Muscle of back (tissue), 11 donors: ENCODE results near the gene CYBA. TPM values are rescaled to one million over a fixed set of nuclear protein-coding genes. Genes with fewer than 3 reads are reported as not detected.
A peak's percentile ranks its signal among the peaks of the same experiment; 100 is the strongest.

Experiments
- DNase-seq, 3 donors: peaks; one replicate each; pipeline versions ENCODE4 v3.0.0 to v3.0.0-alpha.2; 2013
- polyA plus RNA-seq, 10 donors: library from polyadenylated mRNA; unstranded; fragments of 120-200 nt; gene quantifications; one replicate each; pipeline ENCODE4 v1.2.1, GENCODE V29; 2013; ENCODE audit not compliant: insufficient read length in 10 of 10

Gene CYBA
- polyA plus RNA-seq, 10 donors: 19.4 to 59.7 (median 34.6) TPM

DNA sequence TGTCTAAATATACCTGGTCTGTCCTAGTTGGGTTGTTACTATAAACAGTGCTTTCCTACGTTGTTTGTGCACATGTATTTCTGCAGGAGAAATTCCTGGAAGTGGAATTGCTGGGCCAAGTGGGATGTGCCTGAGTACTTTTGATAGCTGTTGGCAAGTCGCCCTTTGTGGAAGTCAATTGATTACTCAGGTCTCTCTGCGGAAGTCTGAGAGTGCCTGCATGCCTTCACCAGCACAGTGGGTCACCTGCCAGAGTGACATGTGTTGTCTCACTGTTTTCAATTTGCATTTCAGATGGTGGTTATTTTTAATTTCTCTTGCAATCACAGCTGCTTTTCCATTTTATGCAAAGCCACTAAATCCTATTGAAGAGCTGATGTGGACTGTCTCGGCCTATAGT, 14.3 kb upstream of the CYBA start:
- DNase-seq: no peak

DNA sequence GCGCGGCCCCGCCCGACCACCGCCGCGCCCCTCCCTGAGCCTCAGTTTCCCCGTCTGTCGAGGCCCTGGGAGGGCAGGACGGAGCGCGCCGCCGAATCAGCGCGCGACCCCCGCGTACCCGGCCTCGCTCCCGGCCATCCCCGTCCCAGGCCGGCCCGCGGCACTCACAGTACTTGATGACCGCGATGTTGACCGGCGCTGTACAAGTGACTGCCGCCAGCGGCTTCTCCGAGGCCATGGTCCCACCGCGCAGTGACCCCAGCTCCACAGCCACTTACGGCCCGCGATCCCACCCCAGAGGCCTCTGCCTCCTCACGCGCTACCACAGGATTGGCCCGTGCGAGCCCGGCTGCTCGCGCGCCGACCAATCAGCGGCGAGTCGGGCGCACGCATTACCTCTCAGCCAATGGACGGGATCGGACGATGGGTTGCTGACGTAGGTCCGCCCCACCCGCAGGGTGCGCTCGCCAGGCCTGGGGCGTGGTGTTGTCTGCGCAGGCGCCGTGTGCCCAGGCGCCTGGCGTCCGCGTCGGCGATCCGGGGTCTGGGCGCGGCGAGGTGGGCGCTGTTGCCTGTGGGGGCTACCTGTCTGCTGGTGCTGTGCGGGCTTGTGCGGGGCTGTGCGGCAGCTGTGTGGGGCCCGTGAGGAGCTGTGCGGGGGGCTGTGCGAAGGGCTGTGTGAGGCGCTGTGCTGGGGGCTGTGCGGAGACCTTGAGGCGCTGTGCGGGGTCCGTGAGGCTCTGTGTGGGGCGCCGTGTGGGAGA, 12.2 kb upstream of the CYBA start, which contains the start of gene MVD:
MVD (minus strand) TSS at position 249 of the 764 bp plus-strand sequence; CDS start at position 238, 11 bp downstream.
- peak; percentile 98 to 99 (median 99) for DNase-seq

DNA sequence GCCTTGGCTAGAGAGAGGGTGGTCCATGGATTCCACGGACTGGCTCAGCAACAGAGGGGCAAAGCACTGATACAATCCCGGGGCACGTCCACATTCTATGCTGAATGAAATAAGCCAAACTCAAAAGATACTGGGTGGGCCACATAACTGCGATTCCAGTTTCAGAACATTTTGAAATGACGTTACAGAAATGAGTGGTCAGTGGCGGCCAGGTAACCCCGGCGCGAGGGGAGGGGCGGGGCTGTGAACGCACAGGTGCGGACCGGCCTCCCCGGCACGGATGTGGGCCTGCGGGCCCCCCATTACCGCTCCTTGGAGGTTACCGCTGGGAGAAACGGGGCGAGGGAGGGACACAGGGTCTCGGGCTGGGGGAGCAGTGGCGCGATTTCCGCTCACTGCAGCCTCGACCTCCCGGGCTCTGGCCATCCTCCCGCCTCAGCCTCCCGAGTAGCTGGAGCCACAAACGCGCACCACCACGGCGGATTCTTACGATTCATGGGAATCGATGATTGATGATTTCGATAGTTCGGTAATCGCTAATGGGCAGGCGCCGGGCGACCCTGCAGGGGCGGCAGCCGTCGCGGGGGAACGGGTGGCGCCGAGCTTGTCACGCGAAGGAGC, 11.5 kb upstream of the CYBA start:
- DNase-seq: no peak

DNA sequence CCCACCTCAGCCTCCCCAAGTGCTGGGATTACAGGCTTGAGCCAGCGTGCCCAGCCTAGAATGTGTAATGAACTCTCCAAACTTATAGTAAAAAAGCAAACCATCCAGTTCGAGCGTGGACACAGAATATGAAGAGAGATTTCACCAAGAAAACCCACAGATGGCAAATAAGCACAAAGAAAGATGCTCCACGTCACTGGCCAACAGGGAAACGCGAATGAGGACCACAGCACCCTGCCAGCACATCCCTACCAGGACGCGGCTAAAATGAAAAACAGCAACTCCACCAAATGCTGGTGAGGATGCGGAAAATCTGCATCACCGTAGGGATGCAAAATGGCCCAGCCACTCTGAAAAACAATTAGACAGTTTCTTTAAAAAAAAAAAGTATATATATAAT, 10.6 kb upstream of the CYBA start:
- DNase-seq: no peak

DNA sequence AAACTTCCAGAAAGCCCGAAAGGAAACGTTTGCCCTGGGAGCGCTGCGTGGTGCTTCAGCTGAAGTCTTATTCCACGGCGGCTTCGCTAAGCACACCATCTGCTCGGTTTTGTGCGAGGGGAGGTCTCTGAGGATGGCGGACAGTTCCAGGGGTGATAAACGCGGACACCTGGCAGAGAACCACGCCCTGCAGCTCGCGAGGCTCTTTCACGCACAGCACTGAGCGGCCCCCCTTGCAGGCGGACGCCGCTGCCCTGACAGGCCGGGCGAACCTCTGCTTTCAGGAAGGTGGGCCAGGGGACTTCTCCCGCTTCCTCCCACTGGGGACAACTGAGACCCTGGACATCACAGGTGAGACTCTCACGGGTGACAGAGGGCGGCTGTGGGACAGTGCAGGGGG, 8.3 kb upstream of the CYBA start:
- DNase-seq: no peak

DNA sequence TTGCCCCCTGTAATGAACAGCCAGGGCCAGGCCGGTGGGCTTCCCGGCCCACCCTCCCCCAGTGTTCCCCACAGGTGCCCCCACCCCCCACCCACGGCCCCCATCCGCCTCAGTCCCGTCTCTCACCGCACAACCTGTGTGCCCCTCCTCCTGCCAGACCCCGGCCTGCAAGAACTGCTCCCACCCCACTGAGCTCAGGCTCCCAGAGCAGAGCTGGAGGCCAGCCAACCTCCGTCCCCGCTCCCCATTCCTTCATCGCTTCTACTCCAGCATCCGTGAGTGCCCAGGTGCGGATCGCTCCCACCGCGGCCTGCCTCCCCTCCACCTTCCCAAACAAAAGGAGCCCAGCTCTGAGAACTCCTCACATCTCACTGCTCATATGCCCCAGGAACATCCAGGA, 7.9 kb upstream of the CYBA start:
- no peak for DNase-seq

DNA sequence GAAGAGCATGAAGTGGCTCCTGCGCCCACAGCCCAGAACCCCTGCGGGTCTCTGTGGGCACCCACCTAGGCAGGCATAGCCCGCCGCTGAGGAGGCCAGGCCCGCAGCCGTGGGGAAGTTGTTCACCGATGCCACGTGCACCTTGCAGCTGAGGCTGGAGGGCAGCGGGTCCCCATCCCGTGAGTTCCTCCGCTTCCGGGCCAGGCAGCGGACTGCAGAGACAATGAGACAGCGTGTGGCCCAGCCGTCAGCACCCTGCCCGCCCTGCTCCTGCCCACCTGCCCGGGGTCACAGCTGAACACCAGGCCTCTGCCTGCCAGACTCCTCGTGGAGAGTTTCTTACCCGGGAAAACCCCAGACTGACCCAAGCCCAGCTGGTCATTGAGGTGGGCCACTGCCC, 6.5 kb upstream of the CYBA start:
- DNase-seq: no peak

DNA sequence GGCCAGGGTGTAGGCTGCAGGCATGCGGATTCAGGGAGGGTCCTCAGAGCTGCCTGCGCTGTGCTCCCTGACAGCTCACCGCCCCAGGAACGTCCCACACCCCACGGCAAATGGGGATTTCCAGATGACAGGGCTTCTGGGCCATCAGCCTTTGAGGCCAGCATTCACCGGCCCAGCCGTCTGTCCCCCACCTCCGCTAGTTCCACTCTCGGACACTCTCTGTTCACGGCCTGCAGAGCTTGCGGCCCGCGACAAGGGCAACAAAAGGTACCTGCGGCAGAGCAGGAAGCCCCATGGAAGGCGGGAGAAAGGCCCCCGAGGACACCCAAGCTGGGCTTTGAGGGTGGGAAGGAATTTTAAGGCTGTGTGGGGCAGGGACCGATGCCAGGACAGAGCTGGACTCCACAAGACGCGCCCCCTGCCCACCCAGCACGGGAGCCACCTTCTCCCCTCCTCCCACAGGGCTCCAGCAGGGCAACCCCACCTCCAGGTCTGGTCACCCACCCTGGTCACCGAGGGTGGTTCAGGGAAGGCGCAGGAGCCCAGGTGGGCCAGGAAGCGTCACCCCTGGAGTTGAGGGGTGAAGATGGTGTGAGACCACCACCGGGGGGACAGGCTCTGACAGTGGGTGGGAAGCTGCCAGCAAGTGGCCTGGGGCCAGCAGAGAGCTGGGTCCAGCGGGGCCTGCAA, 5.6 kb upstream of the CYBA start:
- DNase-seq: no peak

DNA sequence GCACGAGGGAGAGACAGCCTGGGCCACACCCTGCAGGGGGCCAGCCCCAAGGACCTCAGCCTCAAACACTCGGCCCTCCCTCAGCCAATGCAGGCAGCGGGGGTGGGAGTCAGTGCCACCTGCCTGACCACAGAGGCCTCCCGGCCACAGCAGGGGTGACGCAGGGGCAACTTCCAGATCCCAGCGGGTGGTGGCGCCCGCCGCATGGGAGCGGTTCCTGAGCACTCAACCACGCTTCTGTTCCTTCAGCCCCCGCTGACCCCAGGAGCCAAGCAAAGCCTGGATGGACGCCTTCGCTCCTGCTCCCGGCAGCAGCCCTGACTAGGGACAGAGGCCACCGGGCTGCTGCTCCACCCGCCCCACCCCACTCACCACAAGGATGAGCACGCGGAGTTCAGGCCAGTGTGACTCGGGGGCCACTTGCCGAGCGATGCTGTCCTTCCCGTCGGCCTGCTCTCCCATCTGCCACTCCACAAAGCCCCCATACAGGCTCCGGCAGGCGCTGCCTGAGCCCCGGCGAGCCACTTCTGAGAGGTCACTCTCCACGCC, 5.0 kb upstream of the CYBA start:
- no peak for DNase-seq

DNA sequence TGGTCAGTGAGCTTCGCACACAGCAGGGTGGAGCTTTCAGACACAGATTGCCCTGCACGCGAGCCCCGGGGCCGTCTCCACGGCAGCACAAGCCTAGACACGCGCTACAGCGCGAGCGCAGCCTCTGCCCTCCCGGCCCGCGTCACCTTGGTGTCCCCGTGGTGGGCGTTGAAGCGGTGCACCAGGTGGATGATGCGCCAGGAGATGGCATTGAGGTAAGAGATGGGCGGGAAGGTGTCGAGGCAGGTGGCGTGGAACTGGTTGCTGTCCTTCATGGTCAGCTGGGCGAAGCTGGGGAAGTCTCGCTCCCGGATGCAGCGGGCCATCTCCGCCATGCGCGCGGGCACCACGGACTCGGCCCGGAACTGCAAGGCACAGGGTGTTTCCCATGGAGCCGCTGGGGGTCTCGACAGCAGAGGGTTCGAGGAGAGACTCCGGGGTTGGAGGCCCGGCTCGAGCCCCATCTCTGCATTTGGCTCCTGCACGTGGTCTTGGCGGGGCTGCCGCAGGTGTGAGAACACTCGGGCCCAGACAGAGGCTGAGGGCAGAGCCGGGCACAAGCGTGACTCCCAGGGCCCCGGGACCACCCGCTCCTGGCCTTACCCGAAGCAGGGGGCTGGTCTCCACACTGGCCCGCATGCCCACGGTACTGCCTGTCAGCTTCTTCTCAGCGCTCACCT, 4.3 kb upstream of the CYBA start:
- DNase-seq: no peak

DNA sequence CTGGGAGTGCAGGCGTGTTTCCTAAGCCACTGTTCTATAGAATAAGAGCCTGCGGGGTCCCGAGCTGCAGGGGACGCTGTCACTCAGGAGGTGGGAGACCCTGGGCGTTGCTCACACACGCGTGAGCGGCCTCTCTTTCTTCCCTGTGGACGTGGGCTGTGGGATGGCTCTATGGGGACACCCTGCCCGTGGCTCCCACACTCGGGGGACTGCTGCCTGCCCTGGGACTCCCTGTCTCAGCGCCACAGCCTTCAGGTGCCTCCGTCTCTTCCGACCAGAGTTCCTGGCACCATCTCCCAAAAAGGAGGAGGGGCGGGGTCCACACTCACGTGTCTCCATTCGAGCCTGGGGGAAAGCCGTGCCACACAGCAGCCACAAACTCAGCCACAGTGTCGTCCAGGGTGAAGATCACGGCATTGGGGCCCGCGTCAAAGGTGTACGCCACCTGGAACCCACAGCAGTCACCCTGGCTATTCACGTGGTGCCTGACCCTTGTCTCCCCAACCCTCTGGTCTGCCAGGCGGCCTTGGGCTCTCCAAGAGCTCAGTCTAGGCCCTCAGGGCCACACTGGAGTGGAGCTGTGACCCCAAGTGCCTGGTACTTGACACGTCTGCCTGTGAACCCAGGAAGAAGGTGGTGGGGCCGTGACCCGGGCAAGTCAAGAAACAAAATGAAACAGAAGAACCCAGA, 3.7 kb upstream of the CYBA start:
- DNase-seq: no peak

DNA sequence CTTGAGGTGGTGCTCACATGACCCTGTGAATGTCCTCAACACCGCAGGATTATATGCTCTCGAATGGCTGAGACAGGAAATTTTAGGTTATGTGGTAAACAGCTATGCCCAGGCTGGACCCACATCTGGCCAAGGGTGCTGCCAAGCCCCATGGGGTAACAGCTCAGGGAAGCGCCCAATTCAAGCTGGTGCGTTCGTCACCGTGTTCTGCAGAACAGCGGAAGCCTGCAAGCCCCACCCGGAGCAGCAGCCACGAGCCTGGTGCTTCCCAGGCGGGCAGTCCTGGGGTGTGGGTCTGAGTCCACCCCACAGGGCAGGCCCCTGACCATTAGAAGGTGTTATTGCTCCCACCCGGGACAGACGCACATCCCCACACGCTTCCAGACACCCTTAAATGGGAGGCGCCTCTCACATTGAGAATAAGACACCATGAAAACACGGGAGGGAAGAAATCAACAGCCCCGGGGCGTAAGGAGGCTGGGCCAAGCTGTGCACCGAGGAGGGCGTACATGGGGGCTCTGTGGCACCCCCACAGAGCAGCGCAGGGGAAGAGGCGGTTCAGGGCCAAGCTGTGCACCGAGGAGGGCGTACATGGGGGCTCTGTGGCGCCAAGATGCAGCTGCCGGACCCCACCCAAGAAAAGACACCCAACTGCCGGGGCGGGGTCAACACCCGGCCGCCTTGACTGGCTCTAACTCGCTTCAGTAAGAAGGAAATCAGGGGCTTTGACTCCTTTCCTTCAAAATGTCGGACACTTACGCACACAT, 2.9 kb upstream of the CYBA start:
- DNase-seq: no peak

DNA sequence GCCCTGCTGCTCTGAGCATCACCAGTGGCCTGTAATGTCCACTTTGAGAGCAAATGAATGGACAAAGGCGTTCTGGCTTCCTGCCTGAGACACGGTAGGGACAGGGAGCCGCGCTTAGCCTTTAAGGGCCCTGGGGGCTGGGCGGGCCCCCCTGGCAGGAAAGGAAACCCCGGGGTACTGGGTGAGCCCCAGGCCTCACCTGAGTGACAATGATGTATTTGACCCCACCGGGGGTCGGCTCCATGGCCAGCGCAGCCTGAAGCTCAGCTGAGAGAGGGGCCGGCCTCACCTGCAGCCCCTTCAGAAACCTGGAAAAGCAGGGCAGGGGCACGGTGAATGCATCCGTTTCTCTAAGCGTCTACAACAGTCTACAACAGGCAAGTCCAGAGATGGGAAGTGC, 2.2 kb upstream of the CYBA start:
- no peak for DNase-seq

DNA sequence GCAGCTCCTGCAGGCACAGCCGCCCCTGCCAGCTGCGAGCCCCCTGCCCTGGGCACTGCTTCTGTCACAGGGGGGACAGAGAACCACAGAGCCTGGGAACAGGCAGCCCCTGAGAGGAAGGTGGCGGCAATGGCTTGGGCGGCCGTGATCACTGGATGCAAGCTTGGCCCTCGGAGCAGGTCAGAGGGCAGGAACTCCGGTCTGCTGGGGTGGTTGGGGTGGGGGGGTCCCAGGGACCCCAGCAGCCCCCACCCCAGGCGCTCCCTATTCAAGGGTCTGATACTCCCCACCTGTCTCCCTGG, 1.9 kb upstream of the CYBA start:
- DNase-seq: no peak

DNA sequence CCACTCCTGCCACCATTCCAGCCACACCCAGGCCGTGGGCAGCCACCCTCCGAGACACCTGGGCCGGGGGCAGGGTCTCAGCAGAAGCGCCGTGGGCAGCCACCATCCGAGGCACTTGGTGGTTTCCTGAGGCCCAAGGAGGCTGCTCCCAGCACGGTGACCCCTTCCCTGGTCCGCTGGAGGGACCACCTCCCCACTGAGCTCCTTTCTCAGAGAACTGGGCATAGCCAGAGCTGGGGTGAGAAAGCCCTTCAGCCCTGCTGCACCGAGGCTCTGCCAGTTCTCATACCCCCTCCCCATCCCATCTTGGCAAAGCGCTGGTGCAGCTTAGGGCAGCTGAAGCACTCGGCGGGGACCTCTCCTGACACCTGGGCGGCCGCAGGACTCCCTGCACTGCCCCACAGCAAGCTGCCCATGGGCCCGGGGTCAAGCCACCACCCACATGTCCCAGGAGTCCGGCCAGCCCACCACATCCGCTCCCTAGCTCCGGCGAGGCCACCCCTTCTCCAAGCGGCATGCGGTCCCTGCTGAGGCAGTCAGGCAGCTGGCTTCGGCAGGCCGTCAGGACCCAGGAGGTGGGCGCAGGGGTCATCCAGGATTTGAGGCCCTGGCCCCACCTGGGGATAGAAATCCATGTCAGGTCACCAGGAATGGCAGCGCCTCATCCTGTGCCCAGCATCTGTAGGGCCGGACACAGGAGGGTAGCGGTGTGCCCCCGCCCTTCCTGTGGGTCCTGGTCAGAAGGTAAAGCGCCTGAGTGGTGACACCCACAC, 1.3 kb upstream of the CYBA start:
- DNase-seq: no peak

DNA sequence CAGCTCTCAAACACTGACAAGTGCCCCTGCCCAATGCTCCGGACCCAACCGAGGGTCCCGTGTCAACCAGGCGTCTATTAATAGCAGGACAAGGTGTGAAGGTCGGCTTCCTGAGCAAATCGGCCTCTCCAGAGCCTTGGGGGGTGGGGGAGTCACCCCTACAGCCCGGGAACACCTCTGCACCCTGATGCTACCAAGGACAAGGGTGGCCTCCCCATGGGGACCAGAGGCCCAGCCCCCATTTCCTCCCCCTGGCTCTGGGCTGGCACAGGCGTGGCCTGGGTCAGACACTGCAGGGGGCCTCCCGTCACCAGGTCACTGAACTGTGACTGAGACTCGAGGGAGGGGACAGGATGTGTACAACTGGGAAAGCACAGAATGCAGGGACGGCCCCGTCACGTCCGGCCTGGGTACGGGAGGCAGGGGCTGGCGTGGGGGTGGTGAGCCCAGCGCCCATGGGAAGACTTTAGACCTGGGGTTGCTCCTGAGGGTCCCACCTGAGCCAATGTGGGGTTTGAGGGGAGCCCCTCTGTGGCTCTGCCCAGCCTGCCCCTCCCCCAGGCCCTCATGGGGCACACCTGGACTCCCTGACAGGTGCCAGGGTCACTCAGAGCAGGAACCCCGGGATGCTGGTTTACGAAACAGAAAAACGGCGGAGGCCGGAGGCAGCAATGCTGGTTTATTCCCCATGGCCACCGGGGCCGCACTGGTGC, 579 bp upstream of the CYBA start:
- DNase-seq: peak in 1 of 3 donors; percentile 53

DNA sequence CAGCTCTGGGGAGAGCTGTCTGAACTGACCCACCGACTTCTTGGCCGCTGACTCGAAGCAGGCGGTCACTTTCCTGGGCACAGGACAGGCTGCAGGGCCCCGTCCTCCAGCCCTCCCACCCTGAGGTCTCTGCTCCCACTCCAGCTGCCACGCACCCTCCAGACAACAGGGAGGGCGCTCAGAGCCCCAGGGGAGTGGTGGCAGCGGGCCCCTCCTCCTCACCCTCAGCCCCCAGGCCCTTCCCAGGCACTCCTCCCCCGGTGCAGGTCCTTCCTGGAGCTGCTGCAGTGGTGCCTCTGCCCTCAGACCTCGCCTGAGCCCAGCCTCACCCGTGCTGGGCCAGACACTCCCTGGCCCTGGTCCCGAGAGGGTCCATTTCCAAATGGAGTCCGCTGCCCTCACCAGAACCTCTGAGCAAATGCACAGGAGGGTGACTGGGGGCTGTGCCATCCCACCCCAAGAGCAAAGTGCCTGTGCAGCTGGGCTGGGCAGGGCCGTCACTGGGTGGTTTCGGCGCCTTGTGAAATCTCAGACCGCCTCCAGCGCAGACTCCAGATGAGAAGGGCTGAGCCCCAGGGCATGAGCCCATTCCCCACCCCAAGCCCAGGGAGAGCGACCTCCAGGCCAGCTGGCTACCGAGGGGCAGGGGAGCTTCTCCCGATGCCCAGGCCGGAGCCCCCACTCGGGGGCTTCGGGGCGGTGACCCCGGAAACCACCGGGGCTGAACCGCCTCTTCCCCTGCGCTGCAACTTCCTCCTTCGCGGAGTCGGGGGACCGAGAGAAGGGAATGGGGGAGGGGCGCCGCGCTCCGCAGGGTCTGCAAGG, 717 bp downstream of the CYBA start:
- DNase-seq: peak in 1 of 3 donors; percentile 75

DNA sequence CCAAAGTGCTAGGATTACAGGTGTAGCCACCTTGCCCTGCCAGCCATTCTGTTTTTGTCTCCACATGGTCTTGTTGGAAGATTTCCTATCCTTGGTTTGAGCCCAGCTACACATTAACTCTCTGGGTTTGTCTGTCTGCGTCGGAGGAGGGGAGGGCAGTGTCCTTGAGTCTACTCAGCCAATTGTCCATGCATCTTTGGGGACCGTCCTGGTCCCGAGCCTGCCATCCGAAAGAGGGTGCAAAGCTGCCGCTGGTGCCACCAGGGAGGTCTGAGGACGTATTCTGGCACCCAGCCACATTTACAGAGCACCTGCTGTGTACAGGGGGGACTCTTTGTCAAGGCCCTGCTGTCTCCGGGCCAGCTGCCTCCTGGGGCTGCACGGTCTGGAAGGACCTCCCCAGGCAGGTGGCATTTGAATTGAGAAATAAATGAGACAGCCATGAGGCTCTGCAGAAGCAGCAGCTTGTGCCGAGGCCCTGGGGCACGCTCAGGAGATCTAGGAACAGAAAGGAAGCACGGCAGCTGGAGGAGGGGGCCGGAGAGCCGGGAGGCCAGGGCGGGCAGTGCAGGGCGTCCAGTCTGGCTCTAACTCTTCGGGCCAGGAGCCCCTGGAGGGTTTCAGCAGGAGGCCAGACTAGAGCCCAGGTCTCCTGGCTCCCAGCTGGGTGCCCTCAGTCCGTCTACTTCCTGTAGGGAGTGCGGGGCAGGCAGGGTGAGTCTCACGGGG, 1.5 kb downstream of the CYBA start:
- no peak for DNase-seq
